Measurements from ENCODE around the gene RAET1L.
"Not testable (repeated sequence)": the region's sequence is repeated elsewhere in the genome, so short reads cannot be mapped to it uniquely, and the experiment has no call there.

DNA sequence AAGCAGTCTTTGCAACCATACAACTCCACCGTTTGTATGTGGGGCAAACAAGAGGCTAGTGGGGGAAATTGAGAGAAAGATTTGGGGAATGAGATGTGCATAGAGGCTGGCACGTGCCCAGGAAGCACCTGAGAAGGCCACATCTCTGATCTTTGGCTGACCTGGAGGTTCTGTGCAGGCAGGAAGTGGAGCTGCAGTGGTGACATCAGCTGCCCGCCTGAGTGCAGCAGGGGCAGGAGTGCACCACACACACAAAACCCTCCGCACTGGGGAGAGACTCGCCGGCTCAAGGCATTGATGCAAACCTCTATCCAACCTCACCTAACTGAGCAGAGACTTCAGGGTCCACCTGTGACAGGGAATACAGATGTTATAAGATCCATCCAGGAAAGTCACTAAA lies 50.9 kb downstream of the RAET1L start:
- not testable (repeated sequence) for TF ChIP-seq FOXP2 (optimal IDR thresholded peaks at IDR 0.05; ENCODE audit: control extremely low read depth, extremely low read length, insufficient read depth); POLR2AphosphoS5 (IDR thresholded peaks at IDR 0.05; ENCODE audit: borderline replicate concordance, low read depth, low read length); EZH2 (IDR thresholded peaks at IDR 0.05)

Data from SK-N-MC (cell line).